NCI-H82 treated with DMSO at 0.1 percent for 48 hours (cell line): ENCODE data around the gene PLD1.
A peak's percentile ranks its signal among the peaks of the same experiment; 100 is the strongest.

Experiments
- DNase-seq: peaks from one replicate; lab custom pipeline; 2025; ENCODE audit not compliant: unreplicated experiment; lab: John Stamatoyannopoulos, UW

PLD1 gene

DNA sequence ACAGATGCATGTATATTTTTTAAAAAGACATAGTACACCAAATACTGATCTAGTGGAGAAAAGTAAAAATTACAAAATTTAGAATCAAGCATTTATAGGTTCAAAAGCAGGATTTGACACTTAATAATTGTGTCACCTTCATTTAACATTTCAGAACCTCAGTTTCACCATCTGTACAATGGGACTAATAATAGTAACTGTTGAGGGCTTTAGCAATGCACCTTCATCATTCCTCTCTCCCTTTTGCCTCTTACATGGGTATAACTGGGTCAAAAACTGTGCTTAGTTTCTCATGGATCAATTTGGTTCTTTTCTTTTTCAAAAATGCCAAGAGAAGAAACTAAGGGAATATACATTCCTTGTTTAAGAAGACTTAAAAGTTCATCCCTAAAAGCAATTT lies 27.4 kb upstream of the PLD1 start:
- DNase-seq, result no peak

DNA sequence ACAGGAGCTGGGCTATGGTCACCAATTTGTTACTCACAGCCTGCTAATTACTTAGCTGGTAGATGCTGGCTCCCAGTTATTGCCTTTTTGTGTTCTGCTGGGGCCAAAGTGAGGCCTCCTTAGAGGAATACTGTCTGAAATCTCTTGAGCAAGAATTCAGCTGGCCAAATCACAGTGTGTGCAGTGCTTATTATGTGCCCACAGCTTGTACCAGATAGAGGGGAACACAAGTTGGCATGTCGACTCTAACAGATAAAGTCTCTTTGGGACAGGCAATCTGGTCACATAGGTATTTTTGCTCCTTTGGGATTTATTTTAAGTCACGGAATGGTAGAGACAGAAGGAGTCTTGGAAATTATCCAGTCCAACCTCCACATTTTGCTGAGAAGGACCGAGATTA lies 26.6 kb upstream of the PLD1 start:
- DNase-seq, result no peak

DNA sequence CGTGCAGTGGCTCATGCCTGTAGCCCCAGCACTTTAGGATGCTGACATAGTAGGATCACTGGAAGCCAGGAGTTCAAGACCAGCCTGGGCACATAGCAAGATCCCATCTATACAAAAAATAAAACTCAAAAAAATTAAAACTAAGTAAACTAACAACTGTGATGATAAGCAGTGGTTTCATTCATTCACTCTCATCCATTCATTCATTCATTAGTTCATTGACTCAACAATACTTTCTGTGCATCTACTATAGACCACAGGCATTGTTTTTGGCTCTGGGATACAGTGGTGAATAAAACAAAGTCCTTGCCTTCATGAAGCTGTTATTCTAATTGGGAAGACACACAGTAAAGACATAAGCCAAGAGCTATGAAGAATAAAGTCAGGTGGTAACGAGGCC lies 25.3 kb upstream of the PLD1 start:
- no peak for DNase-seq

DNA sequence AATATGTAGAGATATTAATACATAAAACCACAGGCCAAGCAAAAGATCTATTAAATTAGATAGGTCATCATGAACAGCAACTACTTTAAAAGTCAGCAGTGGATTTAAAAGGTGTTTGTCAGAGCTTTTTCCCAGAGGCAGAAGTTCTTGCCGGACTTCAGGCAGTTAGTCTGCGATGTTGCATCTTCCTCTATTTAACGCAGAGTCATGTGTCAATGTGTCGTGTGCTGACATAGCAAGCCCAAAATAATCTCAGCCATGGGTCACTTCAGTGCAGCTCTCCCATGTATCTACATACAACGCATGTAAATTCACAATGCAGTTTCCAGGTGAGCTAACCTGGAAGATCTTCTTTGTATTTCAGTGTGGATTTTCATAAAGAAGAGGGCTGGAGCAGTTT lies 24.8 kb upstream of the PLD1 start:
- DNase-seq, result no peak

DNA sequence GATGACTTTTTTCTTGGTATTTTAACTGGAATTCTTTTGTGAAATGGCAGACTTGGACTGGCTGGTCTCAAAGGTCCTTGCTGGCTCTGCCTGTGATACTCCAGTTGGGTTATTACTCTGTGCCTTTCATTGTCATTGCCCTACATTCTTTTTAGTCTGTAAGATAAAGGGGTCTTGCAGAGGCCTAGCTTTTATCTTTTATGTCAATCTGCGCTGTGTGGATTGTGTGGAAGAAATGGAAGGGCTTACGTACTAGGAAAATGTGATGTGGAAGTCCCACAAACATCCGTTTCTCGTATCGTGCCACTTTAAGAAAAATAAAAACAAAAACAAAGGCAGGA lies 24.1 kb upstream of the PLD1 start:
- no peak for DNase-seq

DNA sequence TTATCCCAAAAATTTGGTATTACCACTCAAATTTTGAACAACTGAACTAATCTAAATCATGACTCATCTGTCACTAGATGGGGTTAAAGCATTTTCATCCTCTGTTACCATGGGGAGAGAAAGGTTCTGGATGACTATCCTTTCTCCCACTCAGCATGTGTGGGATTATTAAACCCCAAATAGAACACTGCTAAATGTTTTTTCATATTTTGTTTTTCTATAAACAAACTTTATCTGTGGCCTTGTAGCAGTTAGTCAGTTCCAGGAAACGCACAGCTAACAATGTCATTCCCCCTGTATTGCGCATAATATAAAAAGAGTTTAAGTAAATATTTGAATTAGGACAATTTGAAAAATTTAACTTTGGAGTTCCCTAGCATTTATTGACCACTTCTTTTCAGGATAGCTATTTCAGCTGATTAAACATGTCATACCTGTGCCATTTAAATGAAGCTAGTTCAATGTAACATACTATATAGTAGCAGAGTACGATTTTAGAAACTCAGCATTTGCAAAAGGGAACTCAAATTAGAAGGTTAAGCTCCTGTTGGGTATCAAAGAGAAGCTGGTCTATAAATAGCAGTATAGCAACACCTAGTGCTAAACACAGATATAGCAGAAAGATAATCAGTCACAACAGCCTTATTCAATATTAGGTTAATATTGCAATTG lies 23.6 kb upstream of the PLD1 start:
- DNase-seq, result no peak

DNA sequence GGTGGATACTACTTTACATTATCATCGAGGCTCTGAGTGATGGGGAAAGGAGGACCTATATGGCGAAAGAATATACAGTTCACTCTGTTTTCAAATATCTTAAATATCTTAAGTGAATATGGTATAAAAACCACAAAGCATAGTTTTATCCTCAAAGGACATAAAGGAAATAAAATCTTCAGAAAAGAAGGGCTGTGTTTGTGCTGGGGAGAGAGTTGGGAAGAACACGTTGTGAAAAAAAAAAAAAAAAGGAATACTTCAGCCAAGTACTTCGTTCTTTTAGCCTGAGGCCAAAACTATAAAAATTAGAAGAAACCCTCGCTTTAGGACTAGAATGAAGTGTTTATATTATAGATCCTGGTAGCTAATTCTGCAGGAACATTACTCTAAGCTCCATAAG lies 22.7 kb upstream of the PLD1 start:
- DNase-seq, result no peak

DNA sequence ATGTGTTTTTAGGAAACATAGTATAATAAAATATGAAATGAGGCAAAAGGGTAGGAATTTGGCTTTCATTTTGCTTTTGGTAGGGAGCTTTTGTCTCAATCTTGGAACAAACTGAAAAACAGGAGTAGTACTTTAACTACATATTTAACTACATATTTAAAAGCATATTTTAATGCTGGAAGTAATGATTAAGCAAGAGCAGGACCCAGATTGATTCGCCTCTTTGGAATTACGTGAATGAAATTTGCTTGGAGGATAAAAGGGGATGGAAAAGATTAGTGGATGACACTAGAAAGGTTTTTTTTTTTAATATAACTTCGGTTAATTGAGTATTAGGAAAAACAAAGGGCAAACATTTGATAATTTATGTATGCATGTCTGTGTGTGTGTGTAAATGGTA lies 21.7 kb upstream of the PLD1 start:
- DNase-seq, result no peak

DNA sequence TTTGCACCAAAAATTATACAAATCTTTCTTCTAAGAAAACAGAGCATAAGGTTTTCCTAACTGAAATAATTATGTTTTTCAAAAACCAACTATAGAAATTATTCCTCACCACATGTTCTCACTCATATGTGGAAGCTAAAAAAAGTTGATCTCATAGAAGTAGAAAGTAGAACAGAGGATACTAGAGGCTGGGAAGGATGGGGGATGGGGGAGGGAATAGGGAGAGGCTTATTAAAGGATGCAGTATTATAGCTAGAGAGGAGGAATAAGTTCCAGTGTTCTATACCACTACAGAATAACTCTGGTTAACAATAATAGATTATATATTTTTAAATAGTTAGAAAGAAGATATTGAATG lies 20.2 kb upstream of the PLD1 start:
- no peak for DNase-seq

DNA sequence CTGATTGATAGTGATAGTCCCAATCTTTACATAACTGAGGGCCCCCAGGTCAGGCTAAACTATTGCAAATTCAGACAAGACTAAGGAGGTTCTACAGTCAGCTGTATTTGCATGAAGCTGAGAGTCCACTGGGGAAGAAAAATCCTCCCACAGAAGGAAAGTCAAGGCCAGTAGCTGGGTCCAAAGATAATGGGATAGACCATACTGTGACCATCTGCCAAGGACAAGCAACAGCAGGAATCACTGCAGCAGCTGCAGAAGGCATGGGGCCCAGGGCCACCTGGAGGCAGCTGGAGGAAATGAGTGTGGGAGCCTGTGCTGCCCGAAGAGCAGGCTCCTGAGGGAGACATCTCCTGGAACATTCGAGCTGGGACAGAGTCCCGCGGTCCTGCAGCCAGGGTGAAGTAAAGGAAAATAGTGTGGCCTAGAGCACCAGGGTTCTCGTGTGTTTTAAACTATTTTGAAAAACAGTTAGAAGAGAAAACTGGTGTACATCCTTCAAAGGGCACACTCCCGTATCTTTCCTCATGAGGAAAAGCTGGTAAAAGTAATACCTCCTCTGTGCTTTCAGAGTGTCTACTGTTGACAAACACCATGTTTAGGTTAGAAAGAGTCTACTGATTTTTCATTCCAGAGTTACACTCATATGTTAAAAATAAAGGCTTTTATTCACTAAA lies 19.7 kb upstream of the PLD1 start:
- DNase-seq, result peak; percentile 92

DNA sequence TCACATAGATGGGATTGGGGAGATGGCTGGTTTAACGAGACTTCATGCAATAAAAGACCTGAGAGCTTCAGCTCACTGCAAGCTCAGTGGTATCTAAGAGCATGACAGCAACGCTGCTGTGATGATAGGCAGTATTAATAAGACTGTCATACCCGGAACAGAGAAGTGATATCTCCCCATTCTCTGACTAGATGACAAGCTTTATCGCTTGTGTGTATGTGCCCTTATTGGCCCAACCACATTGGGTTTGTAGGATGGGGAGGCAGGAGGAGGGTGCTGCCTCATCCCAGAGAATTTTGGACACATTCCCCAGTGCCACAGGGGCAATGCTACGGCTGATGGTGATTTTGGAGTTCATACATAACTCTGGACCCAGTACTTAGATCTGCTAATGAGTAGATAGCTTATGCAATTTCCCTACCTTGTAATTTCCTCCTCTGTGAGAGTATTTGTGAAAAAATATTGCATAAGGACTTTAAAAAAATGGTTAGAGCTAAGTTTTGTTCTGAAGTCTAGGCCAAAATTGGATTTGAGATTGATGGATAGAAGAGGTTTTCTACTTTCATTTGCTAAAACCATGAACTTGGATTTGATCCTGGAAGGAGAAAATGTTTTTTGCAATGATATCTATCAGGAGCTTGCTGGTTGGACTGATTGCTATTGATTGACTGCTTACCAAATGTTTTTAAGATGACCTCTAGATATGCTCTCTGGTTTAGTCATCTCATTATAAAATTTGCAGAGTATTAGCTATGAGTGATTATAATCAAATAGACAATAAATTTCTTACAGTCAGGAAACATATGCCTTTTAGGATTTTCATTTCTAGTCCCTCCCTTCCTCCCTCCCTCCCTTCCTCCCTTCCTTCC lies 18.9 kb upstream of the PLD1 start:
- DNase-seq, result no peak

DNA sequence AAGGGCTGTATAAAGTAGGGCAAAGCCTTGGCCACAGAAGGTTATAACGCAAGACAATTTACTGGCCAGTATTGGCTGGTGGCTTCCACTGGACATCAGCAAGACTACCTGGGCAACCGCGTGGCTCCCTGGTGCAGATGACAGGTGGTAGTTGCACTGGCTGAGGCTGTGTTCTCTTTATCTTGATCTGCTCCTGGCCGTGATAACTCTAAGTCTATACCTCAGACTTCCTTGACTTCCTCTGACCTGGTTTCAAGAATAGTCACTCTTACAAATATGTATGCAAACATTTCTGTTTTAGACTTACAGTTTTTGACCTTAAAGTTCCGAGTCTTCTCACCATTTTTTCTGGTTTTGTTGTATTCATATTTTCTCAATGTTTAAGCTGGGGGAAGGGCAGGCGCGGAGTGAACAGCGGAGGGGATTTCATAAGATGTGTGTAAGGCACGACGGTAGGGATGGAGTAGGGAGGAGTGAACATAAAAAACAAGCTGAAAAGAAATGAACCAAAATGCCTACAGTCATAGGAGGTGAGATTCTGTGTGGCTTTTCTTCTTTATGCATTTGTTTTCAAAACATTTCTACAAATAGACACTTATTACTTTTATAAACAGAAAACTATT lies 17.7 kb upstream of the PLD1 start:
- no peak for DNase-seq

DNA sequence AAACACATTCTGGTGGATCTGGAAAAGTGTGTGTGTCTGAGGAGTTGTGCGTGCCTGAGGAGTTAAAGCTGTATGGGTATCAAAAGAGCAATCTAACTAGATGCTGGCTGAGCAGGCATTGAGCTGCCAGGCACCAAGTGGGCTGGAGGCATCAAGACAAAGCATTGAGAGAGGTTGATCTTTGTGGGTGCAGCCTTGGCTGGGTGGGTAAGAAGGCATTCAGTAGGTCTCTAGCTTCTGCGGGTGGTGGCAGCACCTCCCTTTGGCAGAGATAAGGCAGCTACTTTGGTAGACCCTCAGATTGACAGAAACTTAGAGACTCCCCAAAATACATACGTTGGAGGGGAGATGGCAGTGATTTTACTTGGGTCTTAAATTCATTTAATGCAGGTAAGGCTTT lies 17.1 kb upstream of the PLD1 start:
- DNase-seq, result no peak

DNA sequence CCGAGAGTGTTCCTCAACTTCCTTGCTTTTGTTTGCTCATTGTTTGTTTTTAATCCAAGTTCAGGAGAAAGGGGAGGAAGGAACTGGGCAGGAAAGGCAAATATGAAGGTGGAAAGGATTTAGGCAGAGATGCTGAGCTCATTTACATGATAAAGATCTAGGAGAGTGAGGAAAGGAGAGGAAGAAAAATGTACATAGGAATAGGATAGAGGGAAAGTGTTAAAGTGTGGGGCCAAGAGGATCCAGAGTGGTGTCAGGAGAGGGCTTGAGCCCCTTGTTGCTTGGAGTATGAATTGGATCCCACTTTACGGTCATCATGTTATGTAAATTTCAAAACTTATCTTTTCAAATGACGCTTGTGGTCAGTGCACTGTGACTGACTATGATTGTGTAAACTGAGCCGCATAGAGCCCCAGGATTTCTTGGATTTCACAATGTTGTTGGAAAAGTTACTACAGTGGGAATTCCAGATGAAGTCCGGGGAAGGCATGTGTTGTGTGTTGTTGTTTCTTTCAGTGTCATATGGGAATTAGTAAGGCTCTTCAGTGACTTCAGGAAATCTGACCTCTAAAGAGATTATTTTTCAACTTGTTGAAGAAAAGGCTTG lies 15.0 kb upstream of the PLD1 start:
- no peak for DNase-seq

DNA sequence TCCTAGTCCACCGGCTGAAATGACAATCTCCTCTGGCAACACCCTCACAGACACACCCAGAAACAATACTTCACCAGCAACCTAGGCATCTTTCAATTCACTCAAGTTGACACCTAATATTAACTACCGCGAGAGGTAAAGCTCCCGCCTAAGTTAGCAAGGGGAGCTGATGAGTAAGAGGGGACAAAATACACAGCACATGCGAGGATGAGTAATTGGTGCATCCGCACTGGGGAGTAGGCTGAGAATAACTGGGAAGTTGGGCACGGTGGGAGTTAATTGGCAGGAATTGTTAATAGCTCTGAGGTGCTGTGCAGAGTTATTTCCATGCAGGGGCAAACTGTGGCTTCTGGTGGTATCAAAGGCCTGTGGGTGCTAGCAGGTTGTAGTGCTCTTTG lies 14.5 kb upstream of the PLD1 start:
- no peak for DNase-seq

DNA sequence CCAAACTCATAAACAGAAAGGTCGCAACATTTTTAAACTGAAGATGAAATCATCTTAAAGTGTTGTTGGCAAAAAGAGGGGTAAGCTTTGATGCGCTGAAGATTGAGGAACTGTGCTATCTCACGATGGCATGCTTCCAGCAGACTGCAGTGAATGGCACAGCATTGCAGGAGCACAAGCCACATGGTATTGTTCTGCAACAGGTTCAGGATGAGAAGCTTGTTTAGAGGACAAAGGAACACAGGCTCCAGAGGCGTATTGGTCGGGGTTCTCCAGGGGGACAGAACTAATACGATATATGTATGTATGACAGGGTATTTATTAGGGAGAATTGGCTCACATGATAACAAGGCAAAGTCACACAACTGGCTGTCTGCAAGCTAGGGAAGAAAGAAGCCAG lies 13.8 kb upstream of the PLD1 start:
- no peak for DNase-seq

DNA sequence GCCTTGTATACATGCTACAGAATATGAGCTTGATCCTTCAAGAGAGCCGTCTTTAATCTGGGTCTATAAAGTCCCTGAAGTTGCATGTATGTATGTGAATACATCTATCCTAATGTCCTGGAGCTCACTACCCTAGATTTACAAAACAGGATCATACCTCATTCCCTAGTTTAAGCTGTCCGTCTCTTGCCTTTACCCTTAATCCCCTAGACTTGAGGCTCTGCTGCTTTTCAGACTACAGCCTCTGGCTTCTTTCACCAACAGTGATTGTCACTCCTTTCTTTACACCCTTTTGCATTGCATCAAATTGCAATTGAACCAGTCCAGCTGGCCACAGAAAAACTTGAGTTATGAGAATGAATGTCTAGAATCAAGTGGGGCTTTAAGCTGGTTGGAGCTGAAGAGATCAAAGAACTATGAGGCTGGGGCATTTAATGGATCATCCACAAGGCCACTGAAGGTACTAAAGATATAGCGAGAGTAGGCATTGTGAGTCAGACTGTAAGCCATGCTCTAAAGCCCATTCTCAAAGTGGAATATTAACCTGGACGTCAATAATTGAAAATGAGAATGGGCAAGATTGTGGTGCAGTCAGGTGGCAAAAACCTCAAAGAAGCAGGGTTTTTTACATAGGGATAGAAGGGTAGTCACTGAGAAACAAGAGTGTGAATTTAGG lies 12.3 kb upstream of the PLD1 start:
- DNase-seq, result no peak

DNA sequence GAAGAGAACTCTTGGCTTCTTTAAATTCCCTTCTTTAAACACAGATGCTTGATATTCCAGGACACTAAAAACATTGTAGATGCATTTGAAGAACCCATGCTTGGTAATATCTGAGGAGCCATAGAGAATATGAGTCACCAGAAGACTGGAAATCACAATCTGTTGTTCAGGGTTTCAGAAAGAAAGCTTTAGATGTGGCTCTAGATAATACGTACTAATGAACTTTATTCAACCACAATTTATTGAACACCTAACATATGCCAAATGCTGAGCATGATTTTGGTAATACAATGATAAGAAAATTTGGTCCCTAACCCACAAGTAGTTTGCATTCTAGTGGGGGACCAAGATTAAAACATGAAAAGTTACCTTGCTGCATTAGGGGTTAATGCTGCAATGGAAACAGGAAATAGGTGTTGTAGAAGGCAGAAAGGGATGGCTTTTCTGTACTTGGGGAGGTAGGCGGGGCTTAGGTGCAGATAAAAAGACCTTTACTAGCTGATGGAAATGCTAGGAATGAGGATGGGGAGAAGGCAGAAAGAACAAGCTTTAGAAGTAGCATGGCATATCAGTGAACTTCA lies 11.6 kb upstream of the PLD1 start:
- no peak for DNase-seq

DNA sequence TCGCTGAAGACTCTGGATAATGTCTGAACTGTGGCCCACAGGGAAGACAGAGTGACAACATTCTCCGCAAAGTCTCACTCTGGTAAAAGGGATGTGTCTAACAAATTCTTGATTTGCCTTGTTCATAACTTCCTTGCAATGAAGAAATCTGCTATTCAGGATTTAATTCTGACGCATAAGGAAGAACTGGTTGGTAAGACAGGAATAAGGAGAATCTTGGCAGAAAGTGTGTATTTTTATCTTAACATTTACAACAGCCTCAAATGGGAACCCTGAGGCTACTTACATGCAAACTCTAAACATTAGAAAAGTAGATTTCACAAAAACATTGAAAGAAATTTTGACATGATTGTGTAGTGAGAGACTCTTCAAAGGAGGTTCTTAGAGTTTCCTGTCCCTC lies 10.8 kb upstream of the PLD1 start:
- no peak for DNase-seq

DNA sequence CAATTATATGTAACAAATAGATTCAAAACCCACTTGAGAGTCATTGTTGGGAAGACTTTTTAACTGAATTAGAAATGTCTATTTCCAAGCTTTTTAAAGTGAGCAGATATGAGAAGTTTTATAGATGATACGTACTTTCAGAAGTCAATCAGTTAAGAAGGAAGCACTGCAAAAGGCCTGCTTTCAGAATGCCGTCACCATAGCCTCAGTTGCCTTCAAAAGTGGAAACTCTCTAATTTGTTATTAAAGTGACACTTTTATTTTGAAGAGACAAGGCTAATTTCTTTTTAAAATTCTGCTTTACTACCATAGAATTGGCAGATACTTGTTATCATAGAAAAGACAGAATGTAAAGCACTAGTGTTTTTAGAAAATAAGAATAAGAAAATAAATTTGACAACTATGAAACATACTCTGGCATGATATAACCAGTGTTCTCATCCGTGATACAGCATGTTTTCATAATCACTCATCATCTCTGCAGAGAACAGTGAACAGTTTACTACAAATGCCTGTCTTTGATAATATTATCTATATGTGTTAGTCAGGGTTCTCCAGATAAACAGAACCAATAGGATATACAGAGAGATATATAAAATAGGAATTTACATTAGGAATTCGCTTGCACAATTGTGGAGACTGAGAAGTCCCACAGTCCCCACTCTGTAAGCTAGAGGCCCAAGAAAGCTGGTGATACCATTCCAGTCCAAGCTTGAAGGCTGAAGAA lies 7.0 kb upstream of the PLD1 start:
- no peak for DNase-seq
